Cardiac muscle cell (in vitro differentiated cells and primary cell): ENCODE results near the gene RHOD. TPM values are rescaled to one million over a fixed set of nuclear protein-coding genes. Genes with fewer than 3 reads are reported as not detected.
A peak's percentile ranks its signal among the peaks of the same experiment; 100 is the strongest.

Source experiments
- DNase-seq, 2 donors: peaks; one replicate each; pipeline versions ENCODE4 v3.0.0 to v3.0.0-alpha.2; 2010 to 2017; ENCODE audit warnings: low read depth in 1 of 2, low spot score in 1 of 2
- H3K27ac ChIP-seq: fragments of 200-600 bp; sonication (generic); 2 replicates; pipeline ENCODE4 v1.5.1; 2016
- H3K27me3 ChIP-seq: fragments of 200-600 bp; sonication (generic); 2 replicates; pipeline ENCODE4 v1.6.0; 2016; ENCODE audit warnings: control low read depth
- H3K36me3 ChIP-seq: fragments of 200-600 bp; sonication (generic); 2 replicates; pipeline ENCODE4 v1.5.1; 2016; ENCODE audit warnings: control low read depth
- H3K4me1 ChIP-seq: fragments of 200-600 bp; sonication (generic); 2 replicates; pipeline ENCODE4 v1.8.1; 2017; ENCODE audit warnings: low read depth, mild to moderate bottlenecking, mixed run types
- H3K4me3 ChIP-seq: fragments of 200-600 bp; sonication (generic); 2 replicates; pipeline ENCODE4 v1.5.1; 2016; ENCODE audit warnings: mild to moderate bottlenecking
- H3K9me3 ChIP-seq: fragments of 200-600 bp; sonication (generic); 2 replicates; pipeline ENCODE4 v1.5.1; 2017; ENCODE audit warnings: low read depth, mild to moderate bottlenecking, control low read depth
- polyA plus RNA-seq: library from polyadenylated mRNA; unstranded; fragments of >200 nt; fragmentation: Nextera tagmentation; extraction: Ambion mirVana; gene quantifications from 2 replicates; pipeline ENCODE4 v1.2.1, GENCODE V29; 2016
- total RNA-seq: library from RNA; depleted of rRNA; stranded (reverse); fragments of >200 nt; gene quantifications from 2 replicates; pipeline ENCODE4 v1.2.3, GENCODE V29; 2016
- TF ChIP-seq, protein P1 (sequence below): IDR thresholded peaks from 2 replicates; pipeline ENCODE4 v1.5.1; 2012; ENCODE audit warnings: low read depth, mild to moderate bottlenecking, low read length

RHOD gene
- total and polyA plus RNA-seq, 2 experiments from 2014 or later, result 44.2 to 48.5 TPM

DNA sequence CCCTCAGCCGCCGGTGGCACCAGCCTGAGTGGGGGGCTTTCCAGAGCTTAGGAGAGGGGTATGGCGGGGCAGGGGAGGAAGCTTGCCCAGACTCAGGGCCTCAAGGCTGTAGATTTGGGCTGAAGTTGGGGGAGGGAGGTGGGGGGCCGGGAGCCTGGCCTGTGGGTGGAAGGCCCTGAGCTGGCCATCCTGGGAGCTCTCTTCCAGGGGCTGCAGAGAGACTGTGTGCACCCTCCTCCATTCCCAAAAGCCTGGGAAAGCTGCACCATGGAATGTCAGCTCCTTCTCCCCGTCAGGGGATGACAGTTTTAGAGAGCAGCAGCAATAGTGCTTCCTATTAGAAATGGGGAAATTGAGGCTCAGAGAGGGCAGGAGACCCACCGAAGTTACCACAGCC, 32.7 kb upstream of the RHOD start:
- Histone ChIP-seq H3K27me3 (peaks cover 42% of the 10 kb centered on the region), H3K27ac (no peak overlapping the region), H3K36me3 (no peaks in the 10 kb centered on the region), H3K4me1 (no peaks in the 10 kb centered on the region), H3K9me3 (no peaks in the 10 kb centered on the region), H3K4me3 (peak overlapping the region; percentile 51)
- TF ChIP-seq, protein P1, sequence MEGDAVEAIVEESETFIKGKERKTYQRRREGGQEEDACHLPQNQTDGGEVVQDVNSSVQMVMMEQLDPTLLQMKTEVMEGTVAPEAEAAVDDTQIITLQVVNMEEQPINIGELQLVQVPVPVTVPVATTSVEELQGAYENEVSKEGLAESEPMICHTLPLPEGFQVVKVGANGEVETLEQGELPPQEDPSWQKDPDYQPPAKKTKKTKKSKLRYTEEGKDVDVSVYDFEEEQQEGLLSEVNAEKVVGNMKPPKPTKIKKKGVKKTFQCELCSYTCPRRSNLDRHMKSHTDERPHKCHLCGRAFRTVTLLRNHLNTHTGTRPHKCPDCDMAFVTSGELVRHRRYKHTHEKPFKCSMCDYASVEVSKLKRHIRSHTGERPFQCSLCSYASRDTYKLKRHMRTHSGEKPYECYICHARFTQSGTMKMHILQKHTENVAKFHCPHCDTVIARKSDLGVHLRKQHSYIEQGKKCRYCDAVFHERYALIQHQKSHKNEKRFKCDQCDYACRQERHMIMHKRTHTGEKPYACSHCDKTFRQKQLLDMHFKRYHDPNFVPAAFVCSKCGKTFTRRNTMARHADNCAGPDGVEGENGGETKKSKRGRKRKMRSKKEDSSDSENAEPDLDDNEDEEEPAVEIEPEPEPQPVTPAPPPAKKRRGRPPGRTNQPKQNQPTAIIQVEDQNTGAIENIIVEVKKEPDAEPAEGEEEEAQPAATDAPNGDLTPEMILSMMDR, result no peak
- DNase-seq, result no peak

DNA sequence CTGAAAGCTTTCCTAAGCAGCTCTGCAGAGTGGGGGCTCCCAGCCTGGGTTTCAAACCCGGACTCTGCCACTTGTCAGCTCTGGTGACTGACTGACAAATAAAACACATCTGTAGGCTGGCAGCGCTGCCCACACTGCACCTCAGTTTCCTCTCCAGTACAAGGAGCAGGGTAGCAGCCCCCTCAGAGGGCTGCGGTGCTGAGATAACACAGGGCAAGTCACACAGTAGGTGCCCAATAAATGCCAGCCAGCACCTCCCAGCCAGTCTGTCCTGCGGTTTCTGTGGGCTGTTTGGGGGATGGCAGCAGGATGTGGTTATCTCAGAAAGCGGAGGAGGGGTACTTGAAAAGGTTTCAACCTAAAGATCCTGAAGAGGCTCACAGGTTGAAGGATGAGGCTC, 32.2 kb upstream of the RHOD start:
- Histone ChIP-seq H3K36me3 (no peaks in the 10 kb centered on the region), H3K27me3 (peaks cover 45% of the 10 kb centered on the region), H3K9me3 (no peaks in the 10 kb centered on the region), H3K4me1 (no peaks in the 10 kb centered on the region), H3K4me3 (no peak overlapping the region), H3K27ac (no peak overlapping the region)
- TF ChIP-seq, protein P1, result no peak
- DNase-seq, result no peak

DNA sequence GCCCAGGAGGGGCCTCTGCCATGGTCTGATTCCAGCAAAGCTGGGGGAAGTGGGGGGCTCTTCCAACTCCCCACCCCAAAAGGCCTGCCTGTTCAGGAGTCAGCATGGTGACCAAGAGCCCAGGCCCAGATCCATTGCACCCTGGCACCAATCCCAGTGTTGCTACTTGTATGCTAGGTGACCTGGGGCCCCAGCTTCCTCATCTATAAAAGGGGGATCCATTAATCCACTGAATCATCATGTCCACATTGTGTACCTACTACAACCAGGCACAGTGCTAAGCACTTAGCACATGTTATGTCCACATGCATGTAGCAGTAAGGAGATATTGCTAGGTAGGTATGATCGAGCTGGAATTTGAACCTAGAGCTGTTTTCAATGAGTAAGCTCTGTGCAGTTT, 31.7 kb upstream of the RHOD start:
- Histone ChIP-seq H3K27me3 (peaks cover 45% of the 10 kb centered on the region), H3K9me3 (no peaks in the 10 kb centered on the region), H3K4me1 (no peaks in the 10 kb centered on the region), H3K4me3 (no peak overlapping the region), H3K36me3 (no peaks in the 10 kb centered on the region), H3K27ac (no peak overlapping the region)
- TF ChIP-seq, protein P1, result no peak
- DNase-seq, result no peak

DNA sequence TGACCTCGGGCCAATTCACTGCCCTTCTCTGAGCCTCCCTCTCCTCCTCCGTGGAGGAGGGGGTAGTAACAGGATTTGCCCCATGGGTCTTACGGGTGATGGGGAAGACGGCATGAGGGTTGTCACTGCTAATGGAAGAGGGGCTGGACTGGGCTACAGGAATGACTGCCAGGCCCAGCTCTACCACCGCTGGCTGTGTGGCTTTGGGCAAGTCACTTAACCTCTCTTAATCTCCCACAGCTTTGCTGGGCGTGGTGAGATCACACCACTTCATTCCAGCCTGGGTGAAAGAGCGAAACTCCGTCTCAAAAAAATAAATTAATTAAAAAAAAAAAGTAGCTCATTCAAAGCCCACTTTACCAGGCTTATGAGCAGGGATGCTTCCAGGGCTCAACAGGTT, 30.9 kb upstream of the RHOD start:
- Histone ChIP-seq H3K27ac (no peak overlapping the region), H3K36me3 (no peaks in the 10 kb centered on the region), H3K4me3 (no peak overlapping the region), H3K9me3 (no peaks in the 10 kb centered on the region), H3K4me1 (no peaks in the 10 kb centered on the region), H3K27me3 (peaks cover 45% of the 10 kb centered on the region)
- TF ChIP-seq, protein P1, result no peak
- DNase-seq, result no peak

DNA sequence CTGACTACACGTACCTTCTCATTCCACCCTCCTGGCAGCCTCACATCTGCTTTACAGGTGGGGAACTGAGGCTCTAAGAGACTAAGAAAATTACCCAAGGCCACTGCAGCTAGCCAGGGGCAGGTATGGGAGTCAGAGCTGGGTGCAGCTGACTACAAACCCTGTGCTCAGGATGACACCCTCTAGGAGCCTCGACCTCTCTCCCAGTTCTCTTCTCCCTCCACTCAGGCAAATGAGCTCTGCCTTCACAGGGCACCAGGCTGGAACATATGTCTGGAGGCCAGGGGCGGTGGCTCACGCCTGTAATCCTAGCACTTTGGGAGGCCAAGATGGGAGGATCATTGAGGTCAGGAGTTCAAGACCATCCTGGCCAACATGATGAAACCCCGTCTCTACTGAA, 29.7 kb upstream of the RHOD start:
- Histone ChIP-seq H3K4me1 (no peaks in the 10 kb centered on the region), H3K27me3 (peaks cover 45% of the 10 kb centered on the region), H3K36me3 (no peaks in the 10 kb centered on the region), H3K4me3 (no peak overlapping the region), H3K9me3 (no peaks in the 10 kb centered on the region), H3K27ac (no peak overlapping the region)
- DNase-seq, result no peak
- TF ChIP-seq, protein P1, result no peak

DNA sequence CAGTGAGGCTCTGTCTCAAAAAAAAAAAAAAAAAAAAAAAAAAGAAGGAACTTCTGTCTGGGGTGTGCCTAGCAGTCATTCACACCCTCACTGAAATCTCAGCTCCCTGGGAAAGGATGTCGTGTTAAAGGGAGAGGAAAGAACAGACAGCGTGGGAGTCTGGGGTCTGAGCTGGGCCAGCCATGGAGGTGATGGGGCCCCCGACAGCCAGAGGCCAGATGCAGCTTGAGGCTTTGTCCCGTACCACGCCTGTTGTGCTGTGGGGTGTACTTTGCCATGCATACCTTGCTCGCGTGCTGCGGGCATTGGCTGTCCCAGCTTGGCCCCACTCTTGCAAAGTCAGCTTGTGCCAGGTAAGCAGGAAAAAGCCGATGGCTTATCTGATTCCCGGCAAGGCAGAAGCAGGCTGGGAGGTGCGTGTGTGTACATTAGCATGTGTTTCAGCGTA, 29.1 kb upstream of the RHOD start:
- no peaks in the 10 kb centered on the region for H3K9me3 ChIP-seq
- no peak for DNase-seq
- TF ChIP-seq, protein P1, result no peak
- H3K27ac ChIP-seq, result no peak overlapping the region
- no peaks in the 10 kb centered on the region for H3K36me3 ChIP-seq
- peaks cover 40% of the 10 kb centered on the region for H3K27me3 ChIP-seq
- H3K4me3 ChIP-seq, result no peak overlapping the region
- no peaks in the 10 kb centered on the region for H3K4me1 ChIP-seq
